HL-60 (cell line): ENCODE data around the gene RAP1GAP2.

Experiments used
- DNase-seq, 2 experiments: peaks; one replicate each; pipeline ENCODE4 v3.0.0-alpha.2; 2010 to 2020; ENCODE audit warnings: low read depth in 1 of 2, low spot score in 1 of 2
- H3K27ac ChIP-seq: fragments of 250-450 bp; sonication (Bioruptor Pico); replicated peaks from 2 replicates; pipeline ENCODE4 v1.5.1; 2020; ENCODE audit warnings: mild to moderate bottlenecking, moderate library complexity
- H3K27me3 ChIP-seq: fragments of 250-450 bp; sonication (Bioruptor Pico); 2 replicates; pipeline ENCODE4 v1.5.1; 2021; ENCODE audit warnings: mild to moderate bottlenecking, moderate library complexity; ENCODE audit not compliant: insufficient read depth, poor library complexity, severe bottlenecking
- H3K4me3 ChIP-seq: replicated peaks from 2 replicates; pipeline ENCODE4 v1.5.1; 2011; ENCODE audit warnings: mild to moderate bottlenecking, control low read depth, low read length; ENCODE audit not compliant: insufficient read depth
- GABPA ChIP-seq: IDR thresholded peaks from 2 replicates; pipeline ENCODE4 v1.6.1; 2012; ENCODE audit warnings: low read depth
- POLR2AphosphoS5 ChIP-seq: IDR thresholded peaks from 2 replicates; pipeline ENCODE4 v1.6.1; 2012; ENCODE audit warnings: low read depth
- SPI1 ChIP-seq: IDR thresholded peaks from 2 replicates; pipeline ENCODE4 v1.6.1; 2012; ENCODE audit warnings: low read depth, mild to moderate bottlenecking, borderline replicate concordance
- TF ChIP-seq, protein P1 (sequence below): IDR thresholded peaks from one replicate; pipeline ENCODE4 v1.5.1; 2011; ENCODE audit warnings: low read length, control low read depth, inconsistent platforms; ENCODE audit not compliant: insufficient read depth
- TF ChIP-seq, protein P2 (sequence below): IDR thresholded peaks from 2 replicates; pipeline ENCODE4 v1.6.1; 2012; ENCODE audit warnings: low read depth; ENCODE audit not compliant: insufficient replicate concordance

Gene RAP1GAP2

DNA sequence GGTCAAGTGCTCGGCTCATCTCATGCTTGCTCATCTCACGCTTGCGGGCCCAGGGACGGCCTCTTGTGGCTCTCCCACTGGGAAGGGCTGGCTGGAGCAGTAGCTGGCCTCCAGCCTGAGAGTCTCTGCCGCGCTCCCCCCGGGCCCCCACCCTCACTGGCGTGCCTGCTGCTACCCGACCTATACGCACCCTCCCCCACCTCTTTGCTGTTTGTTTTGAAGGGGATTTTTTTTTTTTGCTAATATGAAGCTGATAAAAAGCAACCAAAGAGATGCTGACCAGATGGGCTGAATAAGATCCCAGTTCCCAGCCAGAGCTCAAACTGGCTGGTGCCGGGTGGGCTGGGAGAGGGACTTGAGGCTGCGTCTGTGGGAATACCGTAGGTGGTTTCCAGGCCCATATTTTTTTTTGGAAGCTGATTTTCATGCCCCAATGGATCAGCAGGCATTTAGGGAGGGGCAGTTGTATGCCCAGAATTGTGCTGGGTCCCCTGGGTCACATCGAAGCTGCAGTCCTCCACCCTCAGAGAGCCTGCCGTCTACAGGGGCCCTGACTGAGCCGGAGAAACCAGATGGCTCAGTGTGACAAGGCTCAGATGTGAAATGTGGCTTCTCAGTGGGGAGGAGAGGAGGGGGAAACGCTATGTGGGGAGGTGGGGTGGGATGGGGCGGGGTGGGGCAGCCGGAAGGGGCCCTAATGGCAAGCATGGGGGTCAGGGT, 115.0 kb downstream of the RAP1GAP2 start:
- Histone ChIP-seq H3K27me3 (no peaks in the 10 kb centered on the region), H3K4me3 (no peak overlapping the region), H3K27ac (no peak overlapping the region)
- DNase-seq, result no peak
- TF ChIP-seq GABPA (no peak), SPI1 (no peak), POLR2AphosphoS5 (no peak)
- TF ChIP-seq, protein P1, sequence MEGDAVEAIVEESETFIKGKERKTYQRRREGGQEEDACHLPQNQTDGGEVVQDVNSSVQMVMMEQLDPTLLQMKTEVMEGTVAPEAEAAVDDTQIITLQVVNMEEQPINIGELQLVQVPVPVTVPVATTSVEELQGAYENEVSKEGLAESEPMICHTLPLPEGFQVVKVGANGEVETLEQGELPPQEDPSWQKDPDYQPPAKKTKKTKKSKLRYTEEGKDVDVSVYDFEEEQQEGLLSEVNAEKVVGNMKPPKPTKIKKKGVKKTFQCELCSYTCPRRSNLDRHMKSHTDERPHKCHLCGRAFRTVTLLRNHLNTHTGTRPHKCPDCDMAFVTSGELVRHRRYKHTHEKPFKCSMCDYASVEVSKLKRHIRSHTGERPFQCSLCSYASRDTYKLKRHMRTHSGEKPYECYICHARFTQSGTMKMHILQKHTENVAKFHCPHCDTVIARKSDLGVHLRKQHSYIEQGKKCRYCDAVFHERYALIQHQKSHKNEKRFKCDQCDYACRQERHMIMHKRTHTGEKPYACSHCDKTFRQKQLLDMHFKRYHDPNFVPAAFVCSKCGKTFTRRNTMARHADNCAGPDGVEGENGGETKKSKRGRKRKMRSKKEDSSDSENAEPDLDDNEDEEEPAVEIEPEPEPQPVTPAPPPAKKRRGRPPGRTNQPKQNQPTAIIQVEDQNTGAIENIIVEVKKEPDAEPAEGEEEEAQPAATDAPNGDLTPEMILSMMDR, result no peak
- TF ChIP-seq, protein P2, sequence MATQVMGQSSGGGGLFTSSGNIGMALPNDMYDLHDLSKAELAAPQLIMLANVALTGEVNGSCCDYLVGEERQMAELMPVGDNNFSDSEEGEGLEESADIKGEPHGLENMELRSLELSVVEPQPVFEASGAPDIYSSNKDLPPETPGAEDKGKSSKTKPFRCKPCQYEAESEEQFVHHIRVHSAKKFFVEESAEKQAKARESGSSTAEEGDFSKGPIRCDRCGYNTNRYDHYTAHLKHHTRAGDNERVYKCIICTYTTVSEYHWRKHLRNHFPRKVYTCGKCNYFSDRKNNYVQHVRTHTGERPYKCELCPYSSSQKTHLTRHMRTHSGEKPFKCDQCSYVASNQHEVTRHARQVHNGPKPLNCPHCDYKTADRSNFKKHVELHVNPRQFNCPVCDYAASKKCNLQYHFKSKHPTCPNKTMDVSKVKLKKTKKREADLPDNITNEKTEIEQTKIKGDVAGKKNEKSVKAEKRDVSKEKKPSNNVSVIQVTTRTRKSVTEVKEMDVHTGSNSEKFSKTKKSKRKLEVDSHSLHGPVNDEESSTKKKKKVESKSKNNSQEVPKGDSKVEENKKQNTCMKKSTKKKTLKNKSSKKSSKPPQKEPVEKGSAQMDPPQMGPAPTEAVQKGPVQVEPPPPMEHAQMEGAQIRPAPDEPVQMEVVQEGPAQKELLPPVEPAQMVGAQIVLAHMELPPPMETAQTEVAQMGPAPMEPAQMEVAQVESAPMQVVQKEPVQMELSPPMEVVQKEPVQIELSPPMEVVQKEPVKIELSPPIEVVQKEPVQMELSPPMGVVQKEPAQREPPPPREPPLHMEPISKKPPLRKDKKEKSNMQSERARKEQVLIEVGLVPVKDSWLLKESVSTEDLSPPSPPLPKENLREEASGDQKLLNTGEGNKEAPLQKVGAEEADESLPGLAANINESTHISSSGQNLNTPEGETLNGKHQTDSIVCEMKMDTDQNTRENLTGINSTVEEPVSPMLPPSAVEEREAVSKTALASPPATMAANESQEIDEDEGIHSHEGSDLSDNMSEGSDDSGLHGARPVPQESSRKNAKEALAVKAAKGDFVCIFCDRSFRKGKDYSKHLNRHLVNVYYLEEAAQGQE, result no peak

DNA sequence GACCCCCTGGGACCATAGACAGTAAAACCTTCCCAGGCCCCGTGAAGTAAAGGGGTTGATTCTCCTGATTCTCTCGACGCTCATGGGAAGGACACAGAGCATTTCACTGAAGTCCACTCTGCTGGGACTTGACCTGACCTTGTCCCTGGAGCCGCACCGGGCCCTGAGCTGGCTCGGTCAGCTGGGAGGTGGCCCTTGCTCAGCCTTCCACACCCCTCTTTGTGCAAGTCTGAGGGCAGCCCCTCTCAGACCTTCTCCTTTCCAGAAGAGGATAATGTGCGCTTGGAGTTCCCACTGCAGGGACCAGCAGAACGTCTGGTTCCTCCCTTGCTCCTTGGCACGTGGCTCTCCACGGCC, 115.5 kb downstream of the RAP1GAP2 start:
- H3K27me3 ChIP-seq, result no peaks in the 10 kb centered on the region
- no peak for DNase-seq
- H3K4me3 ChIP-seq, result no peak overlapping the region
- no peak overlapping the region for H3K27ac ChIP-seq
- TF ChIP-seq, protein P2, result no peak
- TF ChIP-seq, protein P1, result no peak
- TF ChIP-seq GABPA (no peak), SPI1 (no peak), POLR2AphosphoS5 (no peak)

DNA sequence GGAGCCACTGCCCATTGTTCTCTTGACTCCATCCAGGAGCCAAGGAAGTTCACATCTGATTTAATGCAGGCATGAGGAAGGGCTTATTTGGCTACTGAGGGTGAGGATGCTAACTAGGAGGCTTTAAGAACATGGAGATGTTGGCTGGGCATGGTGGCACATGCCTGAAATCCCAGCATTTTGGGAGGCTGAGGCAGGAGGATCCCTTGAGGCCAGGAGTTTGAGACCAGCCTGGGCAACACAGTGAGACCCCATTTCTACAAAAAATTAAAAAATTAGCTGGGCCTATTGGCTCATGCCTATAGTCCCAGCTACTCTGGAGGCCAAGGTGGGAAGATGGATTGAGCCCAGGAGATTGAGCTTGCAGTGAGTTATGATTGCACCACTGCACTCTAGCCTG, 116.5 kb downstream of the RAP1GAP2 start:
- TF ChIP-seq POLR2AphosphoS5, result no peak
- no peak for TF ChIP-seq GABPA
- TF ChIP-seq, protein P2, result no peak
- TF ChIP-seq SPI1, result no peak
- TF ChIP-seq, protein P1, result no peak
- Histone ChIP-seq H3K4me3 (no peak overlapping the region), H3K27me3 (no peaks in the 10 kb centered on the region), H3K27ac (no peak overlapping the region)
- no peak for DNase-seq
